HepG2 (cell line): ENCODE data around the gene CHCHD6. TPM values are rescaled to one million over a fixed set of nuclear protein-coding genes. Genes with fewer than 3 reads are reported as not detected.

Source experiments
- ATAC-seq: fragments of 200-7000 bp; cut with Tn5 transposase; 3 replicates; pipeline ENCODE4 v1.9.1; 2020; ENCODE audit warnings: mild to moderate bottlenecking, moderate library complexity
- BruUV-seq: library from RNA; stranded (reverse); fragments of 400-500 nt; replicated peaks from 2 replicates; lab custom pipeline; 2021; lab: Mats Ljungman, UMichigan
- CTCF ChIA-PET: fragments of 300-600 bp; formaldehyde crosslinking; extraction: SDS; loops from one replicate; lab custom pipeline; 2021; ENCODE audit warnings: low total read pairs, inconsistent platforms, low intra/inter-chr PET ratio; lab: Yijun Ruan, JAX
- POLR2A ChIA-PET: fragments of 350-600 bp; sonication (Branson Sonifier 250); formaldehyde crosslinking; loops from one replicate; lab custom pipeline; 2020; ENCODE audit warnings: antibody characterized with exemption, inconsistent platforms; lab: Yijun Ruan, JAX
- DNase-seq: peaks from one replicate; pipeline ENCODE4 v3.0.0-alpha.2; 2015; ENCODE audit warnings: low spot score
- FAIRE-seq: peaks from 3 replicates; lab custom pipeline; 2011; peaks lifted over from hg19 to GRCh38; lab: Jason Lieb, UNC
- H2AFZ ChIP-seq: one replicate; pipeline ENCODE4 v1.6.1; 2011; ENCODE audit warnings: low read length, inconsistent platforms
- H3K27ac ChIP-seq: fragments of 300-600 bp; 3 replicates; pipeline ENCODE4 v1.8.0; 2011; ENCODE audit warnings: mixed run types, mild to moderate bottlenecking, mixed read lengths, low read length, inconsistent platforms; ENCODE audit not compliant: insufficient read depth; ENCODE audit errors: extremely low read length
- H3K27me3 ChIP-seq, 2 experiments: fragments of 200-600 bp in 1 of 2; 2 replicates in 1 of 2; 3 replicates in 1 of 2; pipeline versions ENCODE4 v1.6.0 to v1.8.0; 2011; ENCODE audit warnings: low read length in 2 of 2, mild to moderate bottlenecking in 2 of 2, moderate library complexity in 2 of 2, inconsistent platforms in 1 of 2; ENCODE audit not compliant: insufficient read depth in 2 of 2, control insufficient read depth in 1 of 2
- H3K36me3 ChIP-seq, 2 experiments: fragments of 200-600 bp in 1 of 2; replicated peaks in 1 of 2; 2 replicates in 1 of 2; 3 replicates in 1 of 2; pipeline versions ENCODE4 v1.5.1 to v1.8.0; 2011; ENCODE audit warnings: low read length in 2 of 2, inconsistent platforms in 1 of 2; ENCODE audit not compliant: insufficient read depth in 2 of 2, control insufficient read depth in 1 of 2
- H3K4me1 ChIP-seq: 2 replicates; pipeline ENCODE4 v1.5.1; 2012; ENCODE audit warnings: low read length, inconsistent platforms; ENCODE audit not compliant: insufficient read depth
- H3K4me2 ChIP-seq: 2 replicates; pipeline ENCODE4 v1.6.0; 2011; ENCODE audit warnings: low read depth, low read length, inconsistent platforms
- H3K4me3 ChIP-seq, 3 experiments: fragments of 200-600 bp in 1 of 3; sonication (generic), shearing (Covaris generic) in 1 of 3; replicated peaks in 1 of 3; 2 replicates each; pipeline ENCODE4 v1.5.1; 2011 to 2016; ENCODE audit warnings: low read length in 3 of 3, inconsistent platforms in 2 of 3, low read depth in 2 of 3, mild to moderate bottlenecking in 2 of 3, control low read depth in 1 of 3, mixed read lengths in 1 of 3; ENCODE audit not compliant: insufficient read depth in 1 of 3
- H3K79me2 ChIP-seq: one replicate; pipeline ENCODE4 v1.6.1; 2011; ENCODE audit warnings: low read length, inconsistent platforms; ENCODE audit not compliant: insufficient read depth
- H3K9ac ChIP-seq: 2 replicates; pipeline ENCODE4 v1.6.0; 2011; ENCODE audit warnings: mild to moderate bottlenecking, low read depth, low read length, inconsistent platforms; ENCODE audit not compliant: insufficient read depth
- H3K9me3 ChIP-seq: 2 replicates; pipeline ENCODE4 v1.5.1; 2012; ENCODE audit warnings: mild to moderate bottlenecking, low read length
- H4K20me1 ChIP-seq: 2 replicates; pipeline ENCODE4 v1.6.0; 2011; ENCODE audit warnings: inconsistent platforms, mild to moderate bottlenecking, low read length, moderate library complexity; ENCODE audit not compliant: insufficient read depth
- AGO2 ChIP-seq: fragments of 200-400 bp; formaldehyde crosslinking; optimal IDR thresholded peaks from 2 replicates; pipeline ENCODE3; 2017; ENCODE audit warnings: mild to moderate bottlenecking, low read depth, low read length, moderate library complexity
- CHCHD3 ChIP-seq: sonication (generic); formaldehyde crosslinking; IDR thresholded peaks from 2 replicates; pipeline ENCODE4 v1.8.0; 2022; ENCODE audit warnings: mild to moderate bottlenecking, missing genetic modification reagents, moderate library complexity
- IRX3 ChIP-seq: sonication (generic); formaldehyde crosslinking; IDR thresholded peaks from 2 replicates; pipeline ENCODE4 v1.8.1; 2023; ENCODE audit warnings: mild to moderate bottlenecking, low read depth, missing genetic modification reagents, borderline replicate concordance
- NCOR1 ChIP-seq: fragments of 200-600 bp; sonication (generic); IDR thresholded peaks from 2 replicates; pipeline ENCODE4 v1.7.0; 2017; ENCODE audit warnings: antibody characterized with exemption, low read length, borderline replicate concordance
- NPAS2 ChIP-seq: sonication (generic); formaldehyde crosslinking; IDR thresholded peaks from 2 replicates; pipeline ENCODE4 v1.8.0; 2022; ENCODE audit warnings: mild to moderate bottlenecking, missing genetic modification reagents, borderline replicate concordance
- SRY ChIP-seq: sonication (generic); formaldehyde crosslinking; IDR thresholded peaks from 2 replicates; pipeline ENCODE4 v1.8.0; 2022; ENCODE audit warnings: mild to moderate bottlenecking, missing genetic modification reagents
- TRIM24 ChIP-seq: sonication (generic); formaldehyde crosslinking; IDR thresholded peaks from 2 replicates; pipeline ENCODE4 v1.8.0; 2022; ENCODE audit warnings: mild to moderate bottlenecking, missing genetic modification reagents
- ZFYVE20 ChIP-seq: sonication (generic); formaldehyde crosslinking; IDR thresholded peaks from 2 replicates; pipeline ENCODE4 v1.8.0; 2023; ENCODE audit warnings: low read depth, mild to moderate bottlenecking, moderate library complexity, missing genetic modification reagents, borderline replicate concordance
- ZNF138 ChIP-seq: sonication (generic); formaldehyde crosslinking; IDR thresholded peaks from 2 replicates; pipeline ENCODE4 v1.5.0; 2020; ENCODE audit warnings: mild to moderate bottlenecking, low read depth, missing genetic modification reagents
- ZNF160 ChIP-seq: sonication (generic); formaldehyde crosslinking; IDR thresholded peaks from 2 replicates; pipeline ENCODE4 v1.8.0; 2022; ENCODE audit warnings: mild to moderate bottlenecking, inconsistent platforms, missing genetic modification reagents
- ZNF333 ChIP-seq: sonication (generic); formaldehyde crosslinking; IDR thresholded peaks from 2 replicates; pipeline ENCODE4 v1.4.0; 2020; ENCODE audit warnings: mild to moderate bottlenecking, missing genetic modification reagents, borderline replicate concordance
- ZNF468 ChIP-seq: sonication (generic); formaldehyde crosslinking; IDR thresholded peaks from 2 replicates; pipeline ENCODE4 v1.8.0; 2022; ENCODE audit warnings: mild to moderate bottlenecking, moderate library complexity, missing genetic modification reagents
- ZNF564 ChIP-seq: sonication (generic); formaldehyde crosslinking; IDR thresholded peaks from 2 replicates; pipeline ENCODE4 v1.8.1; 2023; ENCODE audit warnings: mild to moderate bottlenecking, missing genetic modification reagents
- ZNF724P ChIP-seq: sonication (generic); formaldehyde crosslinking; IDR thresholded peaks from 2 replicates; pipeline ENCODE4 v1.8.0; 2022; ENCODE audit warnings: missing genetic modification reagents, borderline replicate concordance
- ZNF747 ChIP-seq: sonication (generic); formaldehyde crosslinking; IDR thresholded peaks from 2 replicates; pipeline ENCODE4 v1.8.1; 2023; ENCODE audit warnings: missing genetic modification reagents, mild to moderate bottlenecking, borderline replicate concordance
- ZSCAN22 ChIP-seq: sonication (generic); formaldehyde crosslinking; IDR thresholded peaks from 2 replicates; pipeline ENCODE4 v1.4.0; 2020; ENCODE audit warnings: mild to moderate bottlenecking, missing genetic modification reagents
- WGBS: methylation state at CpG from one replicate; pipeline ENCODE4 v1.1.6; 2017; ENCODE audit warnings: low lambda C conversion rate; 5-methylcytosine and 5-hydroxymethylcytosine counted together
- in situ Hi-C: cut with HindIII; loops from 2 replicates; pipeline ENCODE4 v1.10.0; 2017; ENCODE audit warnings: low pct_unique_long_range_greater_than_20kb; ENCODE audit not compliant: extremely low pct_ligation_motif_present
- intact Hi-C: fragments of 100-400 bp; cut with micrococcal nuclease; formaldehyde crosslinking; loops from one replicate; pipeline ENCODE4 v1.10.0; 2022; ENCODE audit not compliant: unreplicated experiment
- polyA plus RNA-seq, 8 experiments: library from polyadenylated mRNA; depleted of rRNA in 3 of 8; stranded (reverse) in 7 of 8; unstranded in 1 of 8; fragments of >200 nt; fragmentation: Illumina TruSeq in 4 of 8; extraction: Trizol in 4 of 8; gene quantifications; 2 replicates each; pipeline versions ENCODE4 v1.2.1 to v1.2.3, GENCODE V29; 2011 to 2016; ENCODE audit warnings: low read depth in 4 of 8, missing spikeins in 1 of 8, mixed read lengths in 1 of 8; ENCODE audit not compliant: insufficient read depth in 1 of 8
- total RNA-seq, 5 experiments: library from RNA; depleted of rRNA; stranded (reverse); fragments of >200 nt; fragmentation: Illumina TruSeq; extraction: Trizol; gene quantifications; 2 replicates each; pipeline ENCODE4 v1.2.3, GENCODE V29; 2016; ENCODE audit warnings: low read depth in 1 of 5
- TF ChIP-seq, protein P1 (sequence below): sonication (generic); formaldehyde crosslinking; IDR thresholded peaks from 2 replicates; pipeline ENCODE4 v1.9.0; 2021; ENCODE audit warnings: missing genetic modification reagents, borderline replicate concordance
- TF ChIP-seq, protein P2 (sequence below): sonication (generic); formaldehyde crosslinking; IDR thresholded peaks from 2 replicates; pipeline ENCODE4 v1.5.1; 2020; ENCODE audit warnings: mild to moderate bottlenecking, missing genetic modification reagents, moderate library complexity

The CHCHD6 gene
- total and polyA plus RNA-seq, 2 of the 13 experiments (the other 11 are each of a cell fraction or from before 2014, with no cell fraction given), result 20.3 to 20.8 TPM

DNA sequence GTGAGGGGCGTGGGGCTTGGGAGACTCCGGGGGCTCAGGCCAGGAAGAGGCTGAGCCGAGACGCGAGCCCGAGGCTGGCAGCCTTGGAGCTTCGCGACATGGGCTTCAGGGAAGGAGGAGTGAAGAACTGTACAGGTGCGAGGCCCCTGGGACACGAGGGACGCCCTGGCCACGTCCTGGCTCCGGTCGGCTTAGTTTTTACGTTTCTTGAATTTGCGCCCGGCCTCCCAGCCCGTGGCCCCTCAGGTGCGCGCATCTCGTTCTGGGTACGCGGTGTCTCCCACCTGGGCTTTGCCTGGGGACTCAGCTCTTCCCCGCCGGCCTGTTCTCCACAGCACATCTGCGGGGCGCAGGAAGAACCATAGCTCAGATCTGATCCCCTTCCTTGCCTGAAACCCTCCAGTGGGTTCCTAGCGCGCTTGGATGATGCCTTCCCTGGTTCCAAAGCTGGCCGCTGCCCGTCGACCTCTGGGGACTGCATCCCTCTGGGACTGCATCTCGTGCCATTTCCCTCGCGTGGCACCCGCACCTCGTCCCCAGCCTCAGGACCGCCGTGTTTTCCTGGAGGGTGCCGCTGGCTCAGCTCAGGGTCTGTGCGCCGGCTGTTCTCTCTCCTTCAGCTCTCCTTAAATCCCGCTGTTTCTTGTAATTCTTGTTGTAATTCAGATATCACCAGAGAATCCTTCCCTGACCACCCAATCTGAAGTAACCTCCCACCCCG is 614 bp downstream of the CHCHD6 start:
- DNase-seq (no peak), ATAC-seq (peak; percentile 32), FAIRE-seq (no peak)
- Histone ChIP-seq H3K9ac (peak overlapping the region; percentile 66), H3K36me3 (peaks cover 0 to 2% of the 10 kb centered on the region in 2 experiments; a peak in 2 of 5 replicates), H3K27me3 (no peaks in the 10 kb centered on the region; a peak in 2 of 5 replicates), H3K79me2 (peaks cover 11% of the 10 kb centered on the region), H3K9me3 (peaks cover 5% of the 10 kb centered on the region; the same call in 1 of the 2 replicates), H3K4me1 (peaks cover 23% of the 10 kb centered on the region), H3K27ac (no peak overlapping the region), H2AFZ (no peak overlapping the region), H3K4me2 (peak overlapping the region; percentile 97), H4K20me1 (no peaks in the 10 kb centered on the region), H3K4me3 (peak overlapping the region; percentile 85 to 89 (median 86))
- CTCF ChIA-PET, result no interaction called here
- POLR2A ChIA-PET, result interaction anchor here (0.7 kb wide), 1 partner anchor 176 kb away, joined by 3 read pairs; no protein-coding TSS in a partner anchor
- intact Hi-C loops (loop anchor here (1.0 kb wide), 1 partner anchor 30 kb away; no protein-coding TSS in a partner anchor), in situ Hi-C loops (no loop called here)
- BruUV-seq, result no TSS peak
- 19% methylated on average over 28 of the region's 44 CpGs for WGBS
- TF ChIP-seq CHCHD3 (CRISPR knock-in tag) (peak; percentile 64), IRX3 (CRISPR knock-in tag) (peak; percentile 61; the same call in 1 of the 2 replicates), NCOR1 (no peak), ZNF333 (CRISPR knock-in tag) (no peak), ZNF724P (CRISPR knock-in tag) (peak; percentile 77; the same call in 1 of the 2 replicates), NPAS2 (CRISPR knock-in tag) (no peak), ZNF468 (CRISPR knock-in tag) (0 out of 2 replicates have a peak, but pooled peaks have one; percentile 12), SRY (0 out of 2 replicates have a peak, but pooled peaks have one; percentile 65), AGO2 (peak; percentile 34), ZFYVE20 (CRISPR knock-in tag) (0 out of 2 replicates have a peak, but pooled peaks have one; percentile 15), ZNF138 (CRISPR knock-in tag) (no peak), ZNF160 (CRISPR knock-in tag) (peak; percentile 38; the same call in 1 of the 2 replicates), TRIM24 (no peak), ZSCAN22 (CRISPR knock-in tag) (no peak), ZNF564 (CRISPR knock-in tag) (0 out of 2 replicates have a peak, but pooled peaks have one; percentile 3), ZNF747 (CRISPR knock-in tag) (0 out of 2 replicates have a peak, but pooled peaks have one; percentile 2)
- TF ChIP-seq, protein P1, sequence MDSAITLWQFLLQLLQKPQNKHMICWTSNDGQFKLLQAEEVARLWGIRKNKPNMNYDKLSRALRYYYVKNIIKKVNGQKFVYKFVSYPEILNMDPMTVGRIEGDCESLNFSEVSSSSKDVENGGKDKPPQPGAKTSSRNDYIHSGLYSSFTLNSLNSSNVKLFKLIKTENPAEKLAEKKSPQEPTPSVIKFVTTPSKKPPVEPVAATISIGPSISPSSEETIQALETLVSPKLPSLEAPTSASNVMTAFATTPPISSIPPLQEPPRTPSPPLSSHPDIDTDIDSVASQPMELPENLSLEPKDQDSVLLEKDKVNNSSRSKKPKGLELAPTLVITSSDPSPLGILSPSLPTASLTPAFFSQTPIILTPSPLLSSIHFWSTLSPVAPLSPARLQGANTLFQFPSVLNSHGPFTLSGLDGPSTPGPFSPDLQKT (CRISPR knock-in tag), result no peak
- TF ChIP-seq, protein P2, sequence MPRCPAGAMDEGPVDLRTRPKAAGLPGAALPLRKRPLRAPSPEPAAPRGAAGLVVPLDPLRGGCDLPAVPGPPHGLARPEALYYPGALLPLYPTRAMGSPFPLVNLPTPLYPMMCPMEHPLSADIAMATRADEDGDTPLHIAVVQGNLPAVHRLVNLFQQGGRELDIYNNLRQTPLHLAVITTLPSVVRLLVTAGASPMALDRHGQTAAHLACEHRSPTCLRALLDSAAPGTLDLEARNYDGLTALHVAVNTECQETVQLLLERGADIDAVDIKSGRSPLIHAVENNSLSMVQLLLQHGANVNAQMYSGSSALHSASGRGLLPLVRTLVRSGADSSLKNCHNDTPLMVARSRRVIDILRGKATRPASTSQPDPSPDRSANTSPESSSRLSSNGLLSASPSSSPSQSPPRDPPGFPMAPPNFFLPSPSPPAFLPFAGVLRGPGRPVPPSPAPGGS (CRISPR knock-in tag), result 0 out of 2 replicates have a peak, but pooled peaks have one; percentile 13
